ENCODE data around the gene GPD2. TPM values are rescaled to one million over a fixed set of nuclear protein-coding genes. Genes with fewer than 3 reads are reported as not detected.
"Not testable (repeated sequence)": the region's sequence is repeated elsewhere in the genome, so short reads cannot be mapped to it uniquely, and the experiment has no call there.

GPD2 gene
- total and polyA plus RNA-seq, 10 of the 15 experiments (the other 5 are each of a cell fraction or from before 2014, with no cell fraction given) = 10.0 to 73.5 (median 43.4) TPM

DNA sequence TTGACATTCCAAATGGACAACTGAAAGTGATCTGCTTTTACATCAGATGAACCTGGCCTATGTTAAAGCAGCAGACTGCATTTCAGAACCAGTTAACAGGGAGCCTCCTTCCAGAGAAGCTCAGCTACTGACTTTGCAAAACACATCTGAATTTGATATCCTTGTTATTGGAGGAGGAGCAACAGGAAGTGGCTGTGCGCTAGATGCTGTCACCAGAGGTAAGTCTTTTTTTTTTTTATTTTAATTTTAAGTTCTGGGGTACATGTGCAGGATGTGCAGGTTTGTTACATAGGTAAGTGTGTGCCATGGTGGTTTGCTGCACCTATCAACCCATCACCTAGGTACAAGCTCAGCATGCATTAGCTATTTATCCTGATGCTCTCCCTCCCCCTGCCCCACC is 59.8 kb downstream of the GPD2 start:
- H3K9me3 ChIP-seq (replicated peaks; ENCODE audit: control insufficient read depth, insufficient read depth, low read length); H3K27me3 ChIP-seq (replicated peaks in 1 of 2; ENCODE audit: control insufficient read depth in 2 of 2, insufficient read depth in 2 of 2, low read length in 1 of 2); H4K20me1 ChIP-seq (ENCODE audit: control insufficient read depth, insufficient read depth); H3K27ac ChIP-seq (ENCODE audit: control insufficient read depth, insufficient read depth); H3K9ac ChIP-seq (ENCODE audit: control insufficient read depth, insufficient read depth, low read length); intact Hi-C loops (cut with micrococcal nuclease; ENCODE audit: unreplicated experiment); H3K79me2 ChIP-seq (ENCODE audit: control insufficient read depth, insufficient read depth, low read length); H3K4me1 ChIP-seq (ENCODE audit: control insufficient read depth, insufficient read depth, low read length); H3K36me3 ChIP-seq (ENCODE audit: control insufficient read depth in 2 of 2, insufficient read depth in 2 of 2, low read length in 1 of 2); H2AFZ ChIP-seq (ENCODE audit: control insufficient read depth, low read depth, low read length); in situ Hi-C loops (cut with MboI); H3K4me3 ChIP-seq; BruUV-seq (replicated peaks); H3K4me2 ChIP-seq (ENCODE audit: control insufficient read depth, insufficient read depth); FAIRE-seq; DNase-seq (ENCODE audit: low read depth, low spot score); ATAC-seq: not testable (repeated sequence)
- WGBS (ENCODE audit: insufficient coverage, insufficient replicate concordance, low lambda C conversion rate, missing lambda C conversion rate) = 100% methylated on average over 1 of the region's 1 CpG
- CTCF ChIA-PET = interaction anchor here (1.4 kb wide), 1 partner anchor 8 kb away, joined by 3 read pairs; no protein-coding TSS in a partner anchor
- POLR2A ChIA-PET = interaction anchor here (0.9 kb wide), 1 partner anchor 155 kb away, joined by 4 read pairs; no protein-coding TSS in a partner anchor
- SMC1A ChIA-PET (ENCODE audit: uncharacterized antibody, unreplicated experiment) = interaction anchor here (0.7 to 1.5 kb wide), 6 partner anchors 8 to 1978 kb away, joined by 3 to 9 read pairs (median 3); no protein-coding TSS in a partner anchor
- RAD21 ChIA-PET (ENCODE audit: unreplicated experiment) = interaction anchor here (0.6 to 1.3 kb wide), 2 partner anchors 58 to 66 kb away, joined by 3 read pairs; no protein-coding TSS in a partner anchor

DNA sequence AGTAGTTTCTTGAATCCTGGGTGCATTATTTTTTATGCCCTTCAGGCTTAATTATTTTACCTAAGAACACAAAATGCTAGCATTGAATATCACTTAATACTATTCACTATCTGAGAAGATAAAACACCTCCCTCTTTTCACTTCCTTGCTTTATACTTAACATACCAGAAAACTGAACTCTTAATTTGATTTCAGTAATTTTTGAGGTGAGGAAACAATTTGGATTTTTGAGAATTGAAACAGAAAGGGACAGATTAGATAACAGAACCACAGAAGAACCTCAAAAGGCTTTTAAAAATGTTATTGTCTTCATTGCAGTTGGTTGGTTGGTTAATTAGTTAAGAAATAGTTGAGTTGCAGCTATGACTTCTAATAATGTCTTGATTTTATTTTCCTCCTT is 69.5 kb downstream of the GPD2 start:
- intact Hi-C loops (cut with micrococcal nuclease; ENCODE audit: unreplicated experiment) (no loop called here), in situ Hi-C loops (cut with MboI) (loop anchor here (25.0 kb wide), 1 partner anchor 907 kb away; no protein-coding TSS in a partner anchor)
- Histone ChIP-seq H3K27me3 (replicated peaks in 1 of 2; ENCODE audit: control insufficient read depth in 2 of 2, insufficient read depth in 2 of 2, low read length in 1 of 2) (no peaks in the 10 kb centered on the region), H2AFZ (ENCODE audit: control insufficient read depth, low read depth, low read length) (no peak overlapping the region), H3K79me2 (ENCODE audit: control insufficient read depth, insufficient read depth, low read length) (no peaks in the 10 kb centered on the region), H3K4me1 (ENCODE audit: control insufficient read depth, insufficient read depth, low read length) (peaks cover 12% of the 10 kb centered on the region), H3K9ac (ENCODE audit: control insufficient read depth, insufficient read depth, low read length) (no peak overlapping the region), H3K9me3 (replicated peaks; ENCODE audit: control insufficient read depth, insufficient read depth, low read length) (no peaks in the 10 kb centered on the region), H3K4me3 (no peak overlapping the region), H3K4me2 (ENCODE audit: control insufficient read depth, insufficient read depth) (peak overlapping the region; percentile 40), H3K36me3 (ENCODE audit: control insufficient read depth in 2 of 2, insufficient read depth in 2 of 2, low read length in 1 of 2) (no peaks in the 10 kb centered on the region), H4K20me1 (ENCODE audit: control insufficient read depth, insufficient read depth) (no peaks in the 10 kb centered on the region), H3K27ac (ENCODE audit: control insufficient read depth, insufficient read depth) (no peak overlapping the region)
- SMC1A ChIA-PET (ENCODE audit: uncharacterized antibody, unreplicated experiment) = interaction anchor here (0.7 to 3.2 kb wide), 20 partner anchors 9 to 171 kb away, joined by 3 to 13 read pairs (median 6); no protein-coding TSS in a partner anchor
- BruUV-seq (replicated peaks) = no TSS peak
- no peak for TF ChIP-seq ZBED1 (IDR thresholded peaks at IDR 0.05; ENCODE audit: borderline replicate concordance)
- peak; percentile 58; the same call in 1 of the 2 replicates for TF ChIP-seq SPI1 (IDR thresholded peaks at IDR 0.05; ENCODE audit: borderline replicate concordance, insufficient read depth, low read depth, low read length)
- TF ChIP-seq JUNB (IDR thresholded peaks at IDR 0.05) = 0 out of 2 replicates have a peak, but pooled peaks have one; percentile 15
- TF ChIP-seq NR2C1 (IDR thresholded peaks at IDR 0.05) = no peak
- TF ChIP-seq IKZF2 (IDR thresholded peaks at IDR 0.05) = peak; percentile 33 to 53; a peak in 2 of 4 replicates
- TF ChIP-seq MTA2 (IDR thresholded peaks at IDR 0.05; ENCODE audit: low read depth) = peak; percentile 94
- TF ChIP-seq, protein P1, sequence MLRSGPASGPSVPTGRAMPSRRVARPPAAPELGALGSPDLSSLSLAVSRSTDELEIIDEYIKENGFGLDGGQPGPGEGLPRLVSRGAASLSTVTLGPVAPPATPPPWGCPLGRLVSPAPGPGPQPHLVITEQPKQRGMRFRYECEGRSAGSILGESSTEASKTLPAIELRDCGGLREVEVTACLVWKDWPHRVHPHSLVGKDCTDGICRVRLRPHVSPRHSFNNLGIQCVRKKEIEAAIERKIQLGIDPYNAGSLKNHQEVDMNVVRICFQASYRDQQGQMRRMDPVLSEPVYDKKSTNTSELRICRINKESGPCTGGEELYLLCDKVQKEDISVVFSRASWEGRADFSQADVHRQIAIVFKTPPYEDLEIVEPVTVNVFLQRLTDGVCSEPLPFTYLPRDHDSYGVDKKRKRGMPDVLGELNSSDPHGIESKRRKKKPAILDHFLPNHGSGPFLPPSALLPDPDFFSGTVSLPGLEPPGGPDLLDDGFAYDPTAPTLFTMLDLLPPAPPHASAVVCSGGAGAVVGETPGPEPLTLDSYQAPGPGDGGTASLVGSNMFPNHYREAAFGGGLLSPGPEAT (IDR thresholded peaks at IDR 0.05; ENCODE audit: low read depth) = peak; percentile 56
- TF ChIP-seq NFXL1 (IDR thresholded peaks at IDR 0.05; ENCODE audit: borderline replicate concordance) = no peak
- no peak for TF ChIP-seq TCF7 (IDR thresholded peaks at IDR 0.05; ENCODE audit: borderline replicate concordance)
- TF ChIP-seq, protein P2, sequence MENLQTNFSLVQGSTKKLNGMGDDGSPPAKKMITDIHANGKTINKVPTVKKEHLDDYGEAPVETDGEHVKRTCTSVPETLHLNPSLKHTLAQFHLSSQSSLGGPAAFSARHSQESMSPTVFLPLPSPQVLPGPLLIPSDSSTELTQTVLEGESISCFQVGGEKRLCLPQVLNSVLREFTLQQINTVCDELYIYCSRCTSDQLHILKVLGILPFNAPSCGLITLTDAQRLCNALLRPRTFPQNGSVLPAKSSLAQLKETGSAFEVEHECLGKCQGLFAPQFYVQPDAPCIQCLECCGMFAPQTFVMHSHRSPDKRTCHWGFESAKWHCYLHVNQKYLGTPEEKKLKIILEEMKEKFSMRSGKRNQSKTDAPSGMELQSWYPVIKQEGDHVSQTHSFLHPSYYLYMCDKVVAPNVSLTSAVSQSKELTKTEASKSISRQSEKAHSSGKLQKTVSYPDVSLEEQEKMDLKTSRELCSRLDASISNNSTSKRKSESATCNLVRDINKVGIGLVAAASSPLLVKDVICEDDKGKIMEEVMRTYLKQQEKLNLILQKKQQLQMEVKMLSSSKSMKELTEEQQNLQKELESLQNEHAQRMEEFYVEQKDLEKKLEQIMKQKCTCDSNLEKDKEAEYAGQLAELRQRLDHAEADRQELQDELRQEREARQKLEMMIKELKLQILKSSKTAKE (IDR thresholded peaks at IDR 0.05; ENCODE audit: low read depth, poor library complexity, severe bottlenecking) = no peak
- peak; percentile 54 for TF ChIP-seq RUNX3 (IDR thresholded peaks at IDR 0.05; ENCODE audit: low read length)
- ATAC-seq (peak; percentile 85), DNase-seq (ENCODE audit: low read depth, low spot score) (no peak), FAIRE-seq (peak; percentile 84)
- CTCF ChIA-PET = interaction anchor here (1.1 to 1.4 kb wide), 3 partner anchors 10 to 24 kb away, joined by 3 to 4 read pairs (median 3); no protein-coding TSS in a partner anchor
- RAD21 ChIA-PET (ENCODE audit: unreplicated experiment) = interaction anchor here (0.7 to 1.9 kb wide), 6 partner anchors 12 to 123 kb away, joined by 3 to 8 read pairs (median 3); no protein-coding TSS in a partner anchor
- POLR2A ChIA-PET = interaction anchor here (0.6 to 1.1 kb wide), 3 partner anchors 12 to 100 kb away, joined by 3 to 4 read pairs (median 3); no protein-coding TSS in a partner anchor

Measured in GM12878 (cell line).